ENCODE measurements around the gene KLF11. TPM values are rescaled to one million over a fixed set of nuclear protein-coding genes. Genes with fewer than 3 reads are reported as not detected.

Gene KLF11
- total RNA-seq, 1 experiment from 2014 or later, result 21.0 TPM

DNA sequence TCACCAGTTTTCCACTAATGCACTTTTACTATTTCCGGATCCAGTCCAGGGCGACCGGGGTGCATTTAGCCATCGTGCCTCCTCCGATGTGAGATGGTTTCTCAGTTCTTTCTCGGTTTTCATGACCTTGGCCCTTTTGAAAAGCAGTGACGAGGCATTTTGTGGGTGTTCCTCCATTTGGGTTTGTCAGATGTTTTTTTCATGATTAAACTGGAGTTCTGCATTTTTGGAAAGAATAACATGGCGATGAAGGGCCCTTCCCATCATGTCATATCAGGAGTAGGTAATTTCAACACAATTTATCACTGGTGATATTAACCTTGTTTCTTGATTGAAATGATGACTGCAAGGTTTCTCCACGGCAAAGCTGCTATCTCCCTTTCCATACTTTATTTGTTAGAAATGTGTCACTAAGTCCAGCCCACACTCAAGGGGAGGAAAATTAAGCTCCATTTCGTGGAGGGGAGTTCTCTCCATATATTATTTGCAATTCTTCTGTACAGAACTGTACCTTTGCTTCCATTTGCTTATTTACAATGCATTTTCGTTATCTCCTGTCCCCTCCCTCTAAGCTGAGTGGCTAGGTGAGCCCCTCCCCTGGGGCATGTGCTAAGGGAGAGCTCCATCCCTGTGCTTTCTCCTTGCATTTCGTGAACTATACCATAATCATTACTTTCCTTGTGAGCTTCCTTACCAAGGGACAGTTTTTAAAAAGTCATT, 8.9 kb upstream of the KLF11 start:
- no peaks in the 10 kb centered on the region for H3K36me3 Mint-ChIP-seq (ENCODE audit: insufficient read depth, unreplicated experiment)
- intact Hi-C loops (cut with micrococcal nuclease; ENCODE audit: unreplicated experiment), result no loop called here
- CTCF ChIA-PET, result interaction anchor here (1.3 kb wide), 1 partner anchor 50 kb away, joined by 4 read pairs; no protein-coding TSS in a partner anchor
- Histone ChIP-seq H3K4me1 (no peaks in the 10 kb centered on the region), H3K36me3 (ENCODE audit: control insufficient read depth, insufficient read depth, low read length) (no peaks in the 10 kb centered on the region), H3K9me3 (no peaks in the 10 kb centered on the region), H3K4me3 (ENCODE audit: low read depth, low read length) (no peak overlapping the region), H3K27me3 (replicated peaks; ENCODE audit: control insufficient read depth, insufficient read depth, low read length) (no peaks in the 10 kb centered on the region)
- TF ChIP-seq, protein P1, sequence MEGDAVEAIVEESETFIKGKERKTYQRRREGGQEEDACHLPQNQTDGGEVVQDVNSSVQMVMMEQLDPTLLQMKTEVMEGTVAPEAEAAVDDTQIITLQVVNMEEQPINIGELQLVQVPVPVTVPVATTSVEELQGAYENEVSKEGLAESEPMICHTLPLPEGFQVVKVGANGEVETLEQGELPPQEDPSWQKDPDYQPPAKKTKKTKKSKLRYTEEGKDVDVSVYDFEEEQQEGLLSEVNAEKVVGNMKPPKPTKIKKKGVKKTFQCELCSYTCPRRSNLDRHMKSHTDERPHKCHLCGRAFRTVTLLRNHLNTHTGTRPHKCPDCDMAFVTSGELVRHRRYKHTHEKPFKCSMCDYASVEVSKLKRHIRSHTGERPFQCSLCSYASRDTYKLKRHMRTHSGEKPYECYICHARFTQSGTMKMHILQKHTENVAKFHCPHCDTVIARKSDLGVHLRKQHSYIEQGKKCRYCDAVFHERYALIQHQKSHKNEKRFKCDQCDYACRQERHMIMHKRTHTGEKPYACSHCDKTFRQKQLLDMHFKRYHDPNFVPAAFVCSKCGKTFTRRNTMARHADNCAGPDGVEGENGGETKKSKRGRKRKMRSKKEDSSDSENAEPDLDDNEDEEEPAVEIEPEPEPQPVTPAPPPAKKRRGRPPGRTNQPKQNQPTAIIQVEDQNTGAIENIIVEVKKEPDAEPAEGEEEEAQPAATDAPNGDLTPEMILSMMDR (IDR thresholded peaks at IDR 0.05; ENCODE audit: insufficient read depth in 1 of 2, low read depth in 1 of 2, low read length in 1 of 2, severe bottlenecking in 1 of 2, unreplicated experiment in 1 of 2), result no peak
- BruUV-seq (replicated peaks), result no TSS peak
- H3K4me3 Mint-ChIP-seq (ENCODE audit: unreplicated experiment), result no peak overlapping the region
- POLR2A ChIA-PET, result interaction anchor here (0.8 kb wide), 1 partner anchor 10 kb away, joined by 3 read pairs; no protein-coding TSS in a partner anchor
- peaks cover 15% of the 10 kb centered on the region for H3K4me1 Mint-ChIP-seq (ENCODE audit: low read depth, unreplicated experiment)
- no peaks in the 10 kb centered on the region for H3K9me3 Mint-ChIP-seq (ENCODE audit: unreplicated experiment)
- H3K27ac Mint-ChIP-seq (ENCODE audit: unreplicated experiment), result no peak overlapping the region
- no peak for DNase-seq
- H3K27me3 Mint-ChIP-seq (ENCODE audit: insufficient read depth, unreplicated experiment), result no peaks in the 10 kb centered on the region

DNA sequence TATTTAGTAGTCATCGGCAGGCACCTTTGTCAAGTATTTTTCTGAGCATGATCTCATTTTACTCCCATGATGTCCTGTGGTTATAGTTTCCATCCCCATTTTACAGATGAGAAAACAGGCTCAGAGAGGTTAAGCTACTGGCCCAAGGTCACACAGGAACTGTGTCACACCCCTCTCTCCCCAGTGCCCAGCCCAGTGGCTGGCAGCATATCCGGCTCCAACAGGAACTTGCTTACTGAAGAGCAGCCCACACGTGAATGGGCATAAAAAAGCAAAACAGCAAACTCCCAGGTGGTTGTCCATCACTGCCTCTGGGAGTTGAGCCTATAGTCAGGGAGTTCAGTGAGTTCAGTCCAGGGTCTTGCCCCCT, 8.3 kb upstream of the KLF11 start:
- Histone ChIP-seq H3K9me3 (no peaks in the 10 kb centered on the region), H3K4me1 (no peaks in the 10 kb centered on the region), H3K27me3 (replicated peaks; ENCODE audit: control insufficient read depth, insufficient read depth, low read length) (no peaks in the 10 kb centered on the region), H3K4me3 (ENCODE audit: low read depth, low read length) (no peak overlapping the region), H3K36me3 (ENCODE audit: control insufficient read depth, insufficient read depth, low read length) (no peaks in the 10 kb centered on the region)
- Mint-ChIP-seq H3K9me3 (ENCODE audit: unreplicated experiment) (no peaks in the 10 kb centered on the region), H3K4me3 (ENCODE audit: unreplicated experiment) (no peak overlapping the region), H3K27me3 (ENCODE audit: insufficient read depth, unreplicated experiment) (no peaks in the 10 kb centered on the region), H3K36me3 (ENCODE audit: insufficient read depth, unreplicated experiment) (no peaks in the 10 kb centered on the region), H3K4me1 (ENCODE audit: low read depth, unreplicated experiment) (peaks cover 11% of the 10 kb centered on the region), H3K27ac (ENCODE audit: unreplicated experiment) (no peak overlapping the region)
- DNase-seq, result no peak
- BruUV-seq (replicated peaks), result no TSS peak
- POLR2A ChIA-PET, result no interaction called here
- TF ChIP-seq, protein P1 (IDR thresholded peaks at IDR 0.05; ENCODE audit: insufficient read depth in 1 of 2, low read depth in 1 of 2, low read length in 1 of 2, severe bottlenecking in 1 of 2, unreplicated experiment in 1 of 2), result no peak
- CTCF ChIA-PET, result interaction anchor here (1.3 kb wide), 1 partner anchor 51 kb away, joined by 4 read pairs; no protein-coding TSS in a partner anchor
- intact Hi-C loops (cut with micrococcal nuclease; ENCODE audit: unreplicated experiment), result no loop called here

DNA sequence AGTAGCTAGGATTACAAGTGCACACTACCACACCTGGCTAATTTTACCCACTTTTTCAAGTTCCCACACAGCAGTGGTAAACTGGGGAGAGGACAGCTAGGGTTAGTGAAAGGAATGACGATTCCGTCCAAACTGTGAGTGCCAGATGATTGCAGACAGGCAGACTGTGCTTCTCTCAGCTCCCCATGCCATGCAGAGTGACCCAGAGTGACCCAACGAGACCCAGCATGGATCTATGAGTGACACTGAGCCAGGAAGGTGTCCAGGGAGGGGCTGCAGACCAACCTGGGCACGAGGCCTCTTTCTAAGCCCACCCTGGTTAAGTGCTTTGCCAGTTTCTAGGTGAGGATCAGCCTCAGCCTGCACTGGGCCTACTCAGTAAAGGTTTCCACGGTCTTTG, 7.7 kb upstream of the KLF11 start:
- no peak overlapping the region for H3K4me3 Mint-ChIP-seq (ENCODE audit: unreplicated experiment)
- no peaks in the 10 kb centered on the region for H3K9me3 Mint-ChIP-seq (ENCODE audit: unreplicated experiment)
- intact Hi-C loops (cut with micrococcal nuclease; ENCODE audit: unreplicated experiment), result no loop called here
- ChIA-PET POLR2A (no interaction called here), CTCF (interaction anchor here (0.7 to 1.3 kb wide), 2 partner anchors 10 to 51 kb away, joined by 3 to 4 read pairs; no protein-coding TSS in a partner anchor)
- no peaks in the 10 kb centered on the region for H3K36me3 ChIP-seq (ENCODE audit: control insufficient read depth, insufficient read depth, low read length)
- no peaks in the 10 kb centered on the region for H3K4me1 ChIP-seq
- no peak overlapping the region for H3K27ac Mint-ChIP-seq (ENCODE audit: unreplicated experiment)
- no peaks in the 10 kb centered on the region for H3K36me3 Mint-ChIP-seq (ENCODE audit: insufficient read depth, unreplicated experiment)
- no peak for DNase-seq
- no TSS peak for BruUV-seq (replicated peaks)
- TF ChIP-seq, protein P1 (IDR thresholded peaks at IDR 0.05; ENCODE audit: insufficient read depth in 1 of 2, low read depth in 1 of 2, low read length in 1 of 2, severe bottlenecking in 1 of 2, unreplicated experiment in 1 of 2), result no peak
- H3K27me3 Mint-ChIP-seq (ENCODE audit: insufficient read depth, unreplicated experiment), result no peaks in the 10 kb centered on the region
- no peaks in the 10 kb centered on the region for H3K27me3 ChIP-seq (replicated peaks; ENCODE audit: control insufficient read depth, insufficient read depth, low read length)
- no peaks in the 10 kb centered on the region for H3K9me3 ChIP-seq
- peaks cover 8% of the 10 kb centered on the region for H3K4me1 Mint-ChIP-seq (ENCODE audit: low read depth, unreplicated experiment)
- H3K4me3 ChIP-seq (ENCODE audit: low read depth, low read length), result no peak overlapping the region

All from Caco-2 (cell line).